Endothelial cell of umbilical vein (primary cell): ENCODE measurements around the gene SCAMP5.

Experiments used
- CTCF ChIP-seq, 2 donors: IDR thresholded peaks; 1 replicate in 1 of 2; 2 replicates in 1 of 2; pipeline ENCODE4 v1.5.1; 2011; ENCODE audit warnings: low read length in 2 of 2, mild to moderate bottlenecking in 2 of 2, moderate library complexity in 2 of 2, control low read depth in 1 of 2, inconsistent platforms in 1 of 2, low read depth in 1 of 2; ENCODE audit not compliant: insufficient read depth in 1 of 2; ENCODE audit errors: extremely low read depth in 1 of 2
- EZH2 ChIP-seq: IDR thresholded peaks from 2 replicates; pipeline ENCODE4 v1.6.1; 2012; ENCODE audit warnings: borderline replicate concordance, low read depth, mild to moderate bottlenecking, moderate library complexity, low read length, inconsistent platforms; ENCODE audit not compliant: severe bottlenecking
- FOS ChIP-seq: IDR thresholded peaks from 2 replicates; pipeline ENCODE4 v1.6.1; 2011; ENCODE audit warnings: mild to moderate bottlenecking, low read length, moderate library complexity, borderline replicate concordance; ENCODE audit not compliant: insufficient read depth
- MAX ChIP-seq: IDR thresholded peaks from 2 replicates; pipeline ENCODE4 v1.6.1; 2011; ENCODE audit not compliant: insufficient read depth, insufficient read length
- MYC ChIP-seq: IDR thresholded peaks from one replicate; pipeline ENCODE4 v1.6.1; 2011; ENCODE audit warnings: mild to moderate bottlenecking, low read depth, low read length
- POLR2A ChIP-seq: IDR thresholded peaks from 2 replicates; pipeline ENCODE4 v1.6.1; 2012; ENCODE audit warnings: low read depth, mild to moderate bottlenecking, control low read depth, low read length
- POLR2AphosphoS5 ChIP-seq: IDR thresholded peaks from 2 replicates; pipeline ENCODE4 v1.6.1; 2012; ENCODE audit warnings: low read depth, mild to moderate bottlenecking, control low read depth, low read length, moderate library complexity; ENCODE audit not compliant: insufficient read depth

- TF ChIP-seq CTCF (IDR thresholded peaks at IDR 0.05; ENCODE audit: extremely low read depth in 1 of 2, insufficient read depth in 1 of 2, low read depth in 1 of 2, low read length in 2 of 2) (no peak), EZH2 (no peak), POLR2A (no peak), FOS (no peak), POLR2AphosphoS5 (no peak), MYC (no peak), MAX (no peak)
Measured at GRCh38 chr15:75070674-75071073, 75.3 kb downstream of the SCAMP5 start.
